NOMO-1 (cell line): ENCODE results near the gene TIAM2.
A peak's percentile ranks its signal among the peaks of the same experiment; 100 is the strongest.

Experiments
- DNase-seq, 2 experiments: peaks; one replicate each; lab custom pipeline; 2025; ENCODE audit not compliant: unreplicated experiment in 2 of 2; lab: John Stamatoyannopoulos, UW

The TIAM2 gene

DNA sequence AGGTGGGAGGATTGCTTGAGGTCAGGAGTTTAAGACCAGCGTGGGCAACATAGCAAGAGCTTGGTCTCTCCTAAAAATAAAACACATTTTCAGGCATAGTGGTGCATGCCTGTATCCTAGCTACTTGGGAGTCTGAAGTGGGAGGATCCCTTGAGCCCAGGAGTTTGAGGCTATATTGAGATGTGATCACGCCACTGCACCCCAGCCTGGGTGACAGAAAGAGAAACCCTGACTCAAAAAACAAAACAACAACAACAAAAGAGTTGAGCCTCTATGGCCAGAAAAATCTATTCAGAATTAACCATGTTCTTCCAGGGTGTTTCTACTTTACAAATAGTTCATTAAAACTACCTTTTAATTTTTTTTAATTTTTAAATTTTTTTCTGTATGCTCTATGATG lies 60.6 kb downstream of the TIAM2 start:
- no peak for DNase-seq

GRCh38 chr6:155056756-155057155 lies 61.6 kb downstream of the TIAM2 start:
- no peak for DNase-seq

DNA sequence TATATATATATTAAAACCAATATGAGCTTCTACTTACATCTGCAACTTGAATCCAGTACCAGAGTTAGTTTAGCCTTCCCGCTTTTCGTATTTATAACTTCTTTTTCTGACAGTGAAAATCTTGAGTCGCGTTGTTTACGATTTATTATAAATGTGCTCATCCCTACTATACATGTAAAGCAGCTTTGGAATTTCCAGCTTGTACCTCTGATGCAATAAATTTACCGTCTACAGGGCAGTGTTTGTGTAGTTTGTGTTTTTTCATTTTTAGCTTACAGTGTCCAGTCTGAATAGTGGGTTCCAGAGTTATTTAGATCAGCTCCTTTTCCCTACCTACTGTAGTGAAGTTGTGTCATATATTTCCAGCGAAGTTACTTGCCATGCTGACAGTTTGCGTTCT lies 66.3 kb downstream of the TIAM2 start:
- no peak for DNase-seq

GRCh38 chr6:155062866-155063341 lies 67.8 kb downstream of the TIAM2 start:
- no peak for DNase-seq

GRCh38 chr6:155064303-155064702 lies 69.2 kb downstream of the TIAM2 start:
- DNase-seq = no peak

DNA sequence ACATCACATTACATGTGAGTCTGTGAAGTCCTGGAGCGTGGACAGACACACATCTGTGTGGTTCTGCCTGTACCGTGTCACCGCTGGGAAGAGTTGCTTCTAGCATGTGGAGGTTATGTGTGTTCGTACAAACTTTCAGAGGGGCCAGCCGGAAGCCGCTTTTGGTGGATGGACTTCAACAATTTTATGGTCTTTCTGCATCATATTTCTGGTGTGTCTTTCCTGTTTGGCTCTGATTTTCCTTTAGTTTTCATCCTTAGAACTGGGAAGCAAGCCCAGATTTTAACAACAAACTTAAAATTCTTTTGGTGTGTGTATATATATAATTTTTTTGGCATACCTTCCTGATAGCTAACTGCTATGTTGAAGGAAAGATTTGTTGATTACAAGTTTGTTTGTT lies 71.2 kb downstream of the TIAM2 start:
- no peak for DNase-seq

- no peak for DNase-seq
Observed at GRCh38 chr6:155066921-155067680, 72.0 kb downstream of the TIAM2 start.

GRCh38 chr6:155067956-155068615 lies 73.0 kb downstream of the TIAM2 start:
- peak; percentile 8 to 81 for DNase-seq

DNA sequence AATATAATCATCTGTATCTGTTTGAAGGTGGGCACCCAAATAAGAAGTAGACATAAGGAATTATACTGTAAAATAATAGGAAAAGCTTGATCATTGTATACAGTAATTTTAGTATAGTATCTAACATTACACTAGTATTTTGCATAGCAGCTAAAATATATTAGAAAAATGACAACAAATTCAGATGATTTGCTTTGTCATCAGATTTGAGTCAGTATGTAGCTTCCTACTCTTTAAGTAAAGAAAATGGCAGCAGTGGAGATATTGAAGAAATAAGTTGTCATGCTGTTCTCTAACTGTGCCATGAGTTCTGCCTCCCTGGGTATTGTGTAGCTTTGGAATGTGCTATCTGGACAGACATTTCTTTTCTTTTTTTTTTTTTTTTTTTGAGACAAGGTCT lies 74.4 kb downstream of the TIAM2 start:
- DNase-seq = no peak

- peak; percentile 45 to 78 for DNase-seq
Observed at GRCh38 chr6:155075930-155076695, 81.0 kb downstream of the TIAM2 start.

GRCh38 chr6:155077331-155077730 lies 82.2 kb downstream of the TIAM2 start:
- DNase-seq = peak in 1 of 2 experiments; percentile 24

- peak; percentile 65 to 91 for DNase-seq
Observed at GRCh38 chr6:155077784-155078183, 82.7 kb downstream of the TIAM2 start.

DNA sequence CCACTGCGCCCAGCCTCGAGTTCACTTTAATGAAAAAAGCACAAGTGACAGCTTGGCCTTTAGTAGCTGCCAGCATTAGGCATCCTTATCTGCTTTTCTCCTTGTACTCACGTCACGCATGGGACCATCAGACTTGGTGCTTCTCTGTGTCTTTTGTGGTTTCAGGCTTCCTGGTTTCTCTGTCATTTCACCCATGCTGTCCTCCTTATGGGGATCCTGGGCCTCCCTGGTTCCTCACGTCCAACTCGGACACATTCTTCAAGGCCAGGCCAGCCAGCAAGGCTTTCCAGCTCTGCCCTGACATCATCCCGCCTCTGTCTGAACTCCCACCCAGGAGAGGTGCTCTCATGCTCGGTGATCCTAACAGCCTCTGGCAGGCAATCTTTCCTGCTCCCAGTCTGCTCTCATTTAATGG lies 83.2 kb downstream of the TIAM2 start:
- peak; percentile 33 to 76 for DNase-seq

GRCh38 chr6:155079985-155080452 lies 84.9 kb downstream of the TIAM2 start:
- DNase-seq = peak; percentile 24 to 64

- no peak for DNase-seq
Observed at GRCh38 chr6:155080881-155081845, 86.0 kb downstream of the TIAM2 start.

- no peak for DNase-seq
Observed at GRCh38 chr6:155084431-155085123, 89.5 kb downstream of the TIAM2 start.

GRCh38 chr6:155085582-155086257 lies 90.6 kb downstream of the TIAM2 start:
- no peak for DNase-seq

GRCh38 chr6:155088856-155089255 lies 93.7 kb downstream of the TIAM2 start:
- DNase-seq = no peak

- no peak for DNase-seq
Observed at GRCh38 chr6:155089746-155090145, 94.6 kb downstream of the TIAM2 start.
